Suppressor macrophage treated with lipopolysaccharide for 1 hour (primary cell): ENCODE data around the gene SERPINE2.
"Not testable (repeated sequence)": the region's sequence is repeated elsewhere in the genome, so short reads cannot be mapped to it uniquely, and the experiment has no call there.

ENCODE experiments used
- DNase-seq, 3 donors: peaks; one replicate each; pipeline ENCODE4 v3.0.0-alpha.2; 2020 to 2022

The SERPINE2 gene

DNA sequence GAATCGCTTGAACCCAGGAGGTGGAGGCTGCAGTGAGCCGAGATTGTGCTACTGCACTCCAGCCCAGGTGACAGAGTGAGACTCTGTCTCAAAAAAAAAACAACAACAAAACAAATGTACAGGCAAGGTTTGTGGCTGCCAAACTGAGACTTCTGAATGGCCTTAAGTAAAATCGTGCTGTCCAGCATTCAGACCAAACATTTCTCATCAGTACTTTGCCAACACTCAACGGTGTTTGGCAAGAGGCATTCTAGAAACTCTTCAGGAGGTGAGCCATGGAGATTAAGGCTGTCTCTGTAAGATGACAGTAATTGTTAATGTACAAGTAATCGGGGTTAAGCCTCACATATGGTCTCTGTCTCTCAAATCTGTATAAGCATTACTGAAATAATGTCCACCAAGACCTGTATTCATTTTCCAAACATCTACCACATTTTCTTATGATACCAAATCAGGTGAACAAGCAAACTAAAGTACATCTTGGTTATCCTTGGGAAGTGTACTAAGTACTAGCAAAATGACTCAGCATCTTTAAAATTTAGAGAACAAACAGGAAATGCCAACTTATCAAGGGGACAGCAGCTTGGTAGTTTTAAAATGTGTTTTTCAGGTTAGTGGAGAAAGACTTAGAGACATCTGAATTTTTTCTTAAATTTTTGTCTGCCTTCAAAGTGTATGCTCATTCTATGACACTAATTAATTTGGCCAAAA is 29.3 kb downstream of the SERPINE2 start:
- DNase-seq = no peak

- DNase-seq = no peak
Observed at GRCh38 chr2:224008702-224009261, 30.3 kb downstream of the SERPINE2 start.

DNA sequence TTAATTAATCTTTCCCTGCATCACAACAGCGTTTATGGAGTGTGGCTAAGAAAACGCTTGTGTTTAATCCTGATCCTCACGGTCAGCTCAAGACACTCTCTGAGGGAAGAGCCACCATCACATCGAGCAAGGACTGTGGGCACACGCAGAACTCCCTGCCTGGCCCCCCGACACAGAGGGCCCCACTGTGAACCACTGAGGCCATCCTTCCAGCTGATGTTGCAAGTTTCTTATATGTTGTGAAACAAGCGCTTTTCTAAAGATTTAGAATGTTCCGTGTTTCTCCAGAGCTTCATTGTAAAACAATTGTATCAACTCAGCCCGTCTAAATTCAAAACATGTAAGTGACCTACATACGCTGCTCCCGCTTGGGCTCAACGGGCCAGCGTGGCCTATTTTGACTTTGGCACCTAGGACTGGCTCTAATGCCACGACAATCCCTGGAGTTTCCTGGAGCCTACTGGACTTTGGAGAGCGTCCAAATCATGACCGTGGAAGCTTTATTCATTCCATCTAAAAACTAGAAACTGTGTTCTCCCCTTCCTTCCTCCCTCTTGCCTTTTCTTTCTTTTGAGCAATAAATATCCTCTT is 34.9 kb downstream of the SERPINE2 start:
- no peak for DNase-seq

GRCh38 chr2:224000662-224001061 is 38.4 kb downstream of the SERPINE2 start:
- DNase-seq = not testable (repeated sequence)

GRCh38 chr2:223999862-224000261 is 39.2 kb downstream of the SERPINE2 start:
- DNase-seq = no peak

DNA sequence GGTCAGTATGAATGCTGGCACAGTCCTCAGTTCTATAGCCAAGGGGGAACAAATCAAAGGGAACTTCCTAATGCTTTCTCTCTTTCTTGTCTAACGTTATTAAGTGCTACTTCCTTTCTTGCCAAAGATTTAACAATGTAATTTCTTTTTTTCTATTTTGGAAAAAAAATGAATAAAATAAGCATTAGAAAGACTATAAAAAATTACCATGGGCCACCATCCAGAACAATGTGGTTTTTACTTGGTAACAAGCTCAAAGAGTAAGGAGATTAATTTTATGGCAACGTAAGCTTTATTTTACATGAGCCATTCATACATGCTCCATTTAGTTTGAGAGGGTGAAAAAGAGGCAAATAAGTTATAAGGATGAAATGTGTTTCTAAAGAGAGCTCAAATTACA is 40.1 kb downstream of the SERPINE2 start:
- DNase-seq = no peak

DNA sequence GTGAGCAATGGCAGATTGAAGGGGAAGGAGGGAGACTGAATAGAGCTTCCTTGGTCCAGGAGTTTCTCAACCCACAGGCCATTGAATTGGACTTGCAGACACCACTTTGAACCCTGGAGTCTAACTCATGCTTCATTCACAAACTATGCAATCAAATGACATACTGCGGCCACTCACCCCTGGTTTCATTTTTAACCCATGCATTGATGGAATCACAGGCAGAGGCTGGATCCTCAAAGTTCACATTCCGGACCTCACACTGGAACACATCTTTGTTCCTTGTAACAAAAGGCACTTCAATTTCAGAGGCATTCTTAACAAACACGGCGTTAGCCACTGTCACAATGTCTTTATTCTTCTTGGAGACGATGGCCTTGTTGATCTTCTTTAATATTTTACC is 41.1 kb downstream of the SERPINE2 start:
- DNase-seq = no peak

- DNase-seq = no peak
Observed at GRCh38 chr2:223996391-223996790, 42.7 kb downstream of the SERPINE2 start.

DNA sequence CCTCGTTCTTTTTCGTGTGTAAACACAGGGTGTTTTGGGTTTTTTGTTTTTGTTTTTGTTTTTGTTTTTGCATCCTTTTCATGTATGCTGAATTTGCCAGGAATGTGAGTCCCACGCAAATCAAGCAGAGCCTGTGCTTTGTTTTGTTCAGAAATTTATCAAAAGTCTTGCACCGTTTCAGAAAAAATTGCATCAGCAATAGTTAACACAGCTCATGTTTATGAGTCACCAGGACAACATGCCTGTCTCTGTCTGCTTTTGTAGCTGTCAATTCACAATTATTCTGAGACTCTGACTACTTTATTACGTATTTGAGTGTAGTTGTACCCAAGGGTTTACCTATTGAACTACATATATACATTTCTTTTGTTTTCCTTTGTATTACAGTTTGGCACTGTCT is 43.5 kb downstream of the SERPINE2 start:
- peak in 2 of 3 donors; percentile 41 to 47 for DNase-seq

- DNase-seq = no peak
Observed at GRCh38 chr2:223994562-223995162, 44.4 kb downstream of the SERPINE2 start.

DNA sequence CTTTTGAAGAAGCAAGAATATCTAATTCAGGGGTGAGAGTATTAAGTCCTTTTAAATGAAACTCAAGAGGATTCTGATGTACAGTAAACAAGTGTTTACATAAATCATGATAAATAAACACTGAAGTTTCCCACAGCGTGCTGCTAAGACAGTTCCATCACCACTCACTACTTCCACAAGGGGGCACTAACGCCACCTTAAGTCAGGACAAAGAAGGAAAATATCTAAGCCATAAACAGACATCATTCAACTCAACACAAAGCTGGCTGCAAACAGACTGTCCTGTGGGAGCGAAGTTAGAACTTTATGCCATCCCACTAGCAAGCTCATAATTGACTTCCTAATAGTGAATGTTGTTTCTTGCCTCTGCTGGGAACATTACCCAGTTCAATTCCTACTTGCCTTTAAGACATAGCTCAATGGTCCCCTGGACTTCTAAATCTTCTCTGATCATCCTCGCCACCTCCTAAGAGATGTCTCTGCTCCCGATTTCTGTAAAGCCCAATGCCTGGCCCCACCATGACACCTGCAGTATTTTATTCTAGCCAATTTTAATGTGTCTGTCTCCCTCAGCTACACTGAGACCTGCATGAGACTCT is 45.4 kb downstream of the SERPINE2 start:
- DNase-seq = peak; percentile 79 to 85 (median 85)

GRCh38 chr2:223991611-223992010 is 47.5 kb downstream of the SERPINE2 start:
- no peak for DNase-seq

DNA sequence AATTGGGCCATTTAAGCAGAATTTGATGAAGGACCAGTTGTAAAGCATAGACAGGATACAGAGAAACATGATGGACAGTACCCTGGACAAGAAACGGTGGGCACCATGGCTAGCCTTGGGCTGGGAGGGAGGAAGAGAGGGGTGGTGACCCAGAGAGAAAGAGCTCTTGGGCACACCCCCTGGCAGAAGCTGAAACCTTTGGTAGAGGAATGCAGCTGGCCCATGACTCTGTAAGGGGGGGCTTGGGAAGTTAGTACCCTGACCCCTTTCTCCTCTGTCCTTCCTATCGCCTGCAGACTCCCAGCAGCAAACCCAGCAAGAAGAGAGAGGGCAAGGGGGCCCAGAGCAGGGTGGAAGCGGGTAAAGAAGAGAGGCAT is 49.2 kb downstream of the SERPINE2 start:
- DNase-seq = no peak

DNA sequence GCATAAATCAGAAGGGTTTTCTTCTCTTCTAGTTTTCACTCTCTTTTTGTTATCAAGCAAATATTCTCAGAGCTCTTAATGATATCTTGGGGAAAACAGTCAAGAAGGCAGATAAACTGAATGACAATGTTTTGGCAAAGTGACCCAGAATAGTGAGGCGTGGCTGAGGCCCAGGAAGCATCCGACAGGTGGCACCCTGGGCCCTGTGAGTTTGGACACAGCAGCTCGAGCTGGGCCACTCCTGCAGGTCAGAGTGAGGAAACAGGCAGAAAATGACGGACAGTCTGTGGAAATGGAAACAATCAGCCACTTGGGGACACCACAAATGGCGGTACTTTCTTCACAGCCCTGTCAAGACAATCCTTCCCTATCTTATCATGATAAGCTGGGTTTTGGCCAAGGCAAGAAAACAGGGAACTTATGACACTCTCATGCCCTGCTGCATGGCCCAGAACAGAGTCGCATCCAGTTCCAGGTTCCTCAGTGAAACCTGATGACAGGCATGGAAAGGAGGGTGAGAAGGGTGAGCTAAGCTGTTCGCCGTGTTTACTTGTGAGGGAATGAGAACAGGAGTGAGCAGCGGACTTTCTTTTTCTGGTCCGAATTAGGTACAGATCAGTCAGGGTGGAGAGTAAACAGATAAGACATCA is 49.8 kb downstream of the SERPINE2 start:
- DNase-seq = no peak

- no peak for DNase-seq
Observed at GRCh38 chr2:223981241-223981640, 57.8 kb downstream of the SERPINE2 start.

DNA sequence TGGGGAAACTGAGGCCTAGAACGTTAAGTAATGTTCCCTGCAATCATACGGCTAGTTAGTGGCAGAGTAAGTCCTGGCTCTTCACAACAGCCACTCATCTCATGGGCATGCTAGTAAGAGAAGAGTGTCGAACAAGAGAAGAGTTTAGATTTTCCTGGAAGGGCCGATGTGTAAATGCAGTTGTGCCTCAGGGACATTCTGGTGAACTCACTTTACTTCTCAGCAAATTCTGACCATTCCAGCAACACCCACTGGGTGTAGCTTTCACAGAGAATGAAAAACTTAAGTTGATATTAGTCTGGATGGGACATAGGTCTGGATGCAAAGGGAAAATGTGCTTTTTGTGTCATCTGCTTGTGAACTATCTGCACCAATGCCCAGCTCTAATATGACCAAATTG is 58.3 kb downstream of the SERPINE2 start:
- DNase-seq = no peak

DNA sequence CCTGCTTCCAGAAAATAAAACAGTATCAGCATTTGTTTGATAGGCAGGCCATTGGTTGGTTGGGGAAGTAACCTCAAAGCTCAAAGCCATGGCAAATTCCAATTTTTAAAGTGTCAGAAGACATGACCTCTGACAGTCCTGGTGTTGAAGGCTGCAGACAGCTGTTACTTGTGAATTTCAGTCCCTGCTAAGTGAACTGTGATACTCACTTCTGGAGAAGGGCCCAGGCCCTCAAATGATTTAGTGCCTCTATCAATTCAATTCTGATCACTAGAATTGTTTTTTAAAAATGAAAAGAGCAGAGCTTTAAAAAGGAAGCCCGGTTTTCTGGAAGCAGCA is 58.7 kb downstream of the SERPINE2 start:
- no peak for DNase-seq

- DNase-seq = peak in 1 of 3 donors; percentile 20
Observed at GRCh38 chr2:223979730-223980396, 59.2 kb downstream of the SERPINE2 start.

DNA sequence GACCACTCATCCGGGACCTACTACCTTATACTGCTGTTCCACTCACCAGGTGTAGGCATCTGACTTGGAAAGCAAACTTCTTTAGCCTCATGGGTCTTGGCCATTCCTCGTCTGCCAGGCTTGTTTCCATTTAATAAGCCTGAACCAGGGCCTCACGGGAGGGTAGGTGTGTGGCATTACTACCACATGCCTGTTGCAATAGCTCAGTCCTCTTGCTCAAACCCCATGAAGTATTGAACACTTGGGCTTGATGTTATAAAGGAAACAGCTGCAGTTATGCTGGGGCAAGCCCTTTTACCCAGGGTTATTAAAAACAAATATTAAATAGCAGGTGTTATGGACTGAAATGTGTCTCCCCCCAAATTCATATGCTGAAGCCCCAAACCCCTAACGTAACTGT is 60.6 kb downstream of the SERPINE2 start:
- no peak for DNase-seq

DNA sequence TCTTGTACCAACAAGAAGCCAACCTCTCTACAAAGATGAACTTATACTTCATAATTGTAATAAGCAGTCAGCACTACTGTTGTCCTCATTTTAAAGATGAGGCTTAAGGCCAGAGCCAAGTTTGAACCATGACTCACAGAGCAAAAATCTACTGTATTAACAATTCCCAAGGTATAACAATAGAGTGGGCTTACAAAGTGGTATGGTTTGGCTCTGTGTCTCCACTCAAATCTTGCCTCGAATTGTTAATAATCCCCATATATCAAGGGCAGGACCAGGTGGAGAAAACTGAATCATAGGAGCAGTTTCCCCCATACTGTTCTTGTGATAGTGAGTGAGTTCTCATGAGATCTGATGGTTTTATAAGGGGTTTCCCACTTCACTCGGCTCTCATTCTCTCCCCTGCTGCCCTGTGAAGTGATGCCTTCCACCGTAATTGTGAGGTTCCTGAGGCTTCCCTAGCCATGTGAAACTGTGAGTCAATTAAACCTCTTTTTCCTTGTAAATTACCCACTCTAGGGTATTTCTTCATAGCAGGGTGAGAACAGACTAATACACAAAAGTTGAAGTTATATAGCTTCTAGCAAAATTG is 62.4 kb downstream of the SERPINE2 start:
- no peak for DNase-seq

DNA sequence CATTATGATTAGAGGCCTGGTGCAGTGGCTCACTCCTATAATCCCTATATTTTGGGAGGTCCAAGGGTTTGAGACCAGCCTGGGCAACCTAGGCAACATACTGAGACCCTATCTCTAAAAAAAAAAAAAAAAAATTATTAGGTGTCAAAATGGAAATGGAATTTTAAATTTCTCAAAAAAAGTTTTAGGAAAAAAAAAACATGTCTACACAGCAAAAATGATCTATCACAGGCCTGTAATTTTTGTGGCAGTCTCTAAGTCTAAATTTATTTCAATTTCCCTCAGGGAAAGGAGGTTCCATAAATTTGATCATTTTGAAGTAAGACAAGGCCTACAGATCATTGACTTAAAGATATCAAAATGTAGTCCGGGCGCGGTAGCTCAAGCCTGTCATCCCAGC is 65.5 kb downstream of the SERPINE2 start:
- no peak for DNase-seq

GRCh38 chr2:223972656-223973102 is 66.4 kb downstream of the SERPINE2 start:
- DNase-seq = no peak
